B cell (primary cell): ENCODE data around the gene SOX6. TPM values are rescaled to one million over a fixed set of nuclear protein-coding genes. Genes with fewer than 3 reads are reported as not detected.

ENCODE experiments used
- ATAC-seq: fragments of 200-7000 bp; cut with Tn5 transposase; one replicate; pipeline ENCODE4 v1.10.0; 2021; ENCODE audit warnings: low read depth, mild to moderate bottlenecking, moderate number of reproducible peaks, moderate library complexity
- CTCF ChIA-PET: fragments of 350-600 bp; sonication (Branson Sonifier 250); formaldehyde crosslinking; loops from one replicate; lab custom pipeline; 2021; ENCODE audit warnings: antibody characterized with exemption, inconsistent platforms; lab: Charles Lee
- POLR2A ChIA-PET: fragments of 350-600 bp; sonication (Branson Sonifier 250); formaldehyde crosslinking; loops from one replicate; lab custom pipeline; 2021; ENCODE audit warnings: antibody characterized with exemption; lab: Charles Lee
- DNase-seq: peaks from one replicate; pipeline ENCODE4 v3.0.0; 2013
- H2AFZ ChIP-seq: 2 replicates; pipeline ENCODE4 v1.6.1; 2012; ENCODE audit warnings: mild to moderate bottlenecking, low read depth, low read length; ENCODE audit not compliant: insufficient read depth, poor library complexity, severe bottlenecking
- H3K27ac ChIP-seq, 2 donors: 1 replicate in 1 of 2; 2 replicates in 1 of 2; pipeline ENCODE4 v1.5.1; 2012 to 2013; ENCODE audit warnings: low read length in 2 of 2, mild to moderate bottlenecking in 2 of 2, moderate library complexity in 1 of 2
- H3K27me3 ChIP-seq, 4 experiments: fragments of 200-600 bp in 1 of 4; sonication (generic) in 1 of 4; replicated peaks in 1 of 4; 1 replicate in 2 of 4; 2 replicates in 2 of 4; pipeline versions ENCODE4 v1.6.1 to v1.7.0; 2013 to 2016; ENCODE audit warnings: low read length in 3 of 4, mild to moderate bottlenecking in 2 of 4, mixed read lengths in 1 of 4, moderate library complexity in 1 of 4; ENCODE audit not compliant: insufficient read depth in 4 of 4, control insufficient read depth in 3 of 4; ENCODE audit errors: control extremely low read depth in 1 of 4
- H3K36me3 ChIP-seq, 2 experiments: replicated peaks in 1 of 2; 1 replicate in 1 of 2; 2 replicates in 1 of 2; pipeline versions ENCODE4 v1.6.1 to v1.7.1; 2013; ENCODE audit warnings: low read length in 1 of 2; ENCODE audit not compliant: insufficient read depth in 2 of 2, control insufficient read depth in 1 of 2; ENCODE audit errors: control extremely low read depth in 1 of 2, extremely low read depth in 1 of 2
- H3K4me1 ChIP-seq, 2 donors: fragments of 200-600 bp in 1 of 2; sonication (generic) in 1 of 2; 1 replicate in 1 of 2; 2 replicates in 1 of 2; pipeline versions ENCODE4 v1.5.1 to v1.6.1; 2013 to 2017; ENCODE audit warnings: low read length in 2 of 2; ENCODE audit not compliant: control insufficient read depth in 2 of 2, insufficient read depth in 2 of 2
- H3K4me2 ChIP-seq: replicated peaks from 2 replicates; pipeline ENCODE3; 2012; ENCODE audit warnings: mild to moderate bottlenecking, low read depth, low read length; ENCODE audit not compliant: poor library complexity, severe bottlenecking
- H3K4me3 ChIP-seq, 5 experiments: fragments of 200-600 bp in 1 of 5; sonication (generic) in 1 of 5; 1 replicate in 3 of 5; 2 replicates in 2 of 5; pipeline versions ENCODE4 v1.5.1 to v1.7.0; 2011 to 2016; ENCODE audit warnings: low read length in 4 of 5, mild to moderate bottlenecking in 4 of 5, low read depth in 2 of 5, control low read depth in 1 of 5, moderate library complexity in 1 of 5; ENCODE audit not compliant: insufficient read depth in 1 of 5; ENCODE audit errors: control extremely low read depth in 1 of 5, extremely low read depth in 1 of 5
- H3K79me2 ChIP-seq: fragments of 200-600 bp; sonication (generic); one replicate; pipeline ENCODE4 v1.6.0; 2016; ENCODE audit warnings: low read length; ENCODE audit not compliant: control insufficient read depth, insufficient read depth
- H3K9ac ChIP-seq: fragments of 200-600 bp; sonication (generic); 2 replicates; pipeline ENCODE4 v1.6.1; 2017; ENCODE audit warnings: mild to moderate bottlenecking, low read length, moderate library complexity
- H3K9me3 ChIP-seq, 3 donors: one replicate each; pipeline versions ENCODE4 v1.6.1 to v1.7.1; 2013; ENCODE audit warnings: low read length in 2 of 3; ENCODE audit not compliant: control insufficient read depth in 2 of 3, insufficient read depth in 1 of 3; ENCODE audit errors: control extremely low read depth in 1 of 3
- H4K20me1 ChIP-seq: 2 replicates; pipeline ENCODE4 v1.6.0; 2012; ENCODE audit warnings: mild to moderate bottlenecking, low read length; ENCODE audit not compliant: insufficient read depth, control insufficient read depth, poor library complexity, severe bottlenecking
- H3K27ac Mint-ChIP-seq: one replicate; pipeline ENCODE4 v1.8.0; 2021; ENCODE audit warnings: mixed read lengths
- H3K27me3 Mint-ChIP-seq: one replicate; pipeline ENCODE4 v1.8.0; 2021; ENCODE audit warnings: mixed read lengths
- H3K4me1 Mint-ChIP-seq: one replicate; pipeline ENCODE4 v1.8.0; 2021; ENCODE audit warnings: mixed read lengths
- H3K4me3 Mint-ChIP-seq: one replicate; pipeline ENCODE4 v1.8.0; 2021; ENCODE audit warnings: mixed read lengths
- H3K9me3 Mint-ChIP-seq: one replicate; pipeline ENCODE4 v1.8.0; 2022; ENCODE audit warnings: mixed read lengths; ENCODE audit not compliant: insufficient read depth
- EZH2 ChIP-seq: IDR thresholded peaks from 2 replicates; pipeline ENCODE4 v1.6.1; 2012; ENCODE audit warnings: borderline replicate concordance, low read depth, mild to moderate bottlenecking, moderate library complexity, low read length; ENCODE audit not compliant: insufficient read depth, poor library complexity, severe bottlenecking
- WGBS: methylation state at CpG from one replicate; pipeline ENCODE4 v1.1.5; 2013; ENCODE audit warnings: missing lambda C conversion rate; ENCODE audit not compliant: insufficient coverage; 5-methylcytosine and 5-hydroxymethylcytosine counted together
- intact Hi-C: fragments of 100-400 bp; cut with micrococcal nuclease; formaldehyde crosslinking; loops from one replicate; pipeline ENCODE4 v1.10.0; 2022
- polyA plus RNA-seq: library from polyadenylated mRNA; depleted of rRNA; stranded (reverse); fragments of >200 nt; gene quantifications from 2 replicates; pipeline ENCODE4 v1.2.3, GENCODE V29; 2012
- total RNA-seq, 2 donors: library from RNA; stranded (reverse); fragments of 120-200 nt in 1 of 2; gene quantifications; 1 replicate in 1 of 2; 2 replicates in 1 of 2; pipeline versions ENCODE4 v1.2.3 to v1.2.4, GENCODE V29; 2013 to 2022
- TF ChIP-seq, protein P1 (sequence below): fragments of 200-600 bp; IDR thresholded peaks from one replicate; pipeline ENCODE4 v1.8.0; 2022; ENCODE audit warnings: antibody characterized with exemption, mild to moderate bottlenecking

Gene SOX6
- total and polyA plus RNA-seq, 2 donors (not counting 1 experiment from before 2014, with no cell fraction given), result not detected

- H3K27me3 ChIP-seq, result no peaks in the 10 kb centered on the region
- H3K9me3 Mint-ChIP-seq, result no peaks in the 10 kb centered on the region
- no peaks in the 10 kb centered on the region for H3K36me3 ChIP-seq
- no peak overlapping the region for H3K4me3 Mint-ChIP-seq
- TF ChIP-seq, protein P1, sequence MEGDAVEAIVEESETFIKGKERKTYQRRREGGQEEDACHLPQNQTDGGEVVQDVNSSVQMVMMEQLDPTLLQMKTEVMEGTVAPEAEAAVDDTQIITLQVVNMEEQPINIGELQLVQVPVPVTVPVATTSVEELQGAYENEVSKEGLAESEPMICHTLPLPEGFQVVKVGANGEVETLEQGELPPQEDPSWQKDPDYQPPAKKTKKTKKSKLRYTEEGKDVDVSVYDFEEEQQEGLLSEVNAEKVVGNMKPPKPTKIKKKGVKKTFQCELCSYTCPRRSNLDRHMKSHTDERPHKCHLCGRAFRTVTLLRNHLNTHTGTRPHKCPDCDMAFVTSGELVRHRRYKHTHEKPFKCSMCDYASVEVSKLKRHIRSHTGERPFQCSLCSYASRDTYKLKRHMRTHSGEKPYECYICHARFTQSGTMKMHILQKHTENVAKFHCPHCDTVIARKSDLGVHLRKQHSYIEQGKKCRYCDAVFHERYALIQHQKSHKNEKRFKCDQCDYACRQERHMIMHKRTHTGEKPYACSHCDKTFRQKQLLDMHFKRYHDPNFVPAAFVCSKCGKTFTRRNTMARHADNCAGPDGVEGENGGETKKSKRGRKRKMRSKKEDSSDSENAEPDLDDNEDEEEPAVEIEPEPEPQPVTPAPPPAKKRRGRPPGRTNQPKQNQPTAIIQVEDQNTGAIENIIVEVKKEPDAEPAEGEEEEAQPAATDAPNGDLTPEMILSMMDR, result no peak
- no peak for TF ChIP-seq EZH2
- H3K27ac ChIP-seq, result no peak overlapping the region
- H3K4me2 ChIP-seq, result no peak overlapping the region
- WGBS, result 76% methylated on average over 5 of the region's 6 CpGs
- no peak overlapping the region for H3K4me3 ChIP-seq
- ATAC-seq (no peak), DNase-seq (no peak)
- H2AFZ ChIP-seq, result no peak overlapping the region
- no peaks in the 10 kb centered on the region for H3K9me3 ChIP-seq
- no peak overlapping the region for H3K9ac ChIP-seq
- H3K4me1 ChIP-seq, result no peaks in the 10 kb centered on the region
- CTCF ChIA-PET, result no interaction called here
- H3K27ac Mint-ChIP-seq, result no peak overlapping the region
- intact Hi-C loops, result no loop called here
- H3K27me3 Mint-ChIP-seq, result no peaks in the 10 kb centered on the region
- no peaks in the 10 kb centered on the region for H3K4me1 Mint-ChIP-seq
- H3K79me2 ChIP-seq, result no peaks in the 10 kb centered on the region
- no peaks in the 10 kb centered on the region for H4K20me1 ChIP-seq
- POLR2A ChIA-PET, result no interaction called here
These were observed 435.3 kb downstream of the SOX6 start for GRCh38 chr11:15920856-15921629.

DNA sequence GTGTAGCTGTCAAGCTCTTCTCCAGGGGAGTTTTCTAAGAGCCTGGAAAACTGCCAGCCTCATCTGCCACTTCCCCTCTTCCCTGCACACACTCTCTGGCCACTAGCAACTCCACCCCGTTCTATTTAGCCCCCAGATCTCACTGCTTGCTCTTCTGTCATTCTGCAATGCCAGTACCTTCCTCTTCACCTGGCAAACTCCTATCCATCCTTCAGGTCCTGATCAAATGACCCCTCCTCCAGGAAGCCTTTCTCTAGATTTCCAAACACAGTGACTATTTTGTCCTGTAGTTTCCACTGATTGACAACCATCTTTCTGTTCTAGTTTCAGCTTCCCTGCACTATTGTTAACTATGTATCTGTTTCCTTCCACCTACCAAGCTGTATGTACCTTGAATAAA is 437.7 kb downstream of the SOX6 start:
- ATAC-seq (no peak), DNase-seq (no peak)
- CTCF ChIA-PET, result no interaction called here
- Histone ChIP-seq H3K27ac (no peak overlapping the region), H4K20me1 (no peaks in the 10 kb centered on the region), H3K36me3 (no peaks in the 10 kb centered on the region), H3K4me2 (no peak overlapping the region), H3K79me2 (no peaks in the 10 kb centered on the region), H3K4me3 (no peak overlapping the region), H3K9ac (no peak overlapping the region), H3K4me1 (no peaks in the 10 kb centered on the region), H3K27me3 (no peaks in the 10 kb centered on the region), H2AFZ (no peak overlapping the region), H3K9me3 (no peaks in the 10 kb centered on the region)
- POLR2A ChIA-PET, result no interaction called here
- TF ChIP-seq, protein P1, result no peak
- no peak for TF ChIP-seq EZH2
- Mint-ChIP-seq H3K4me3 (no peak overlapping the region), H3K9me3 (peaks cover 2% of the 10 kb centered on the region), H3K27ac (no peak overlapping the region), H3K4me1 (no peaks in the 10 kb centered on the region), H3K27me3 (no peaks in the 10 kb centered on the region)
- 50% methylated on average over 1 of the region's 1 CpG for WGBS
- intact Hi-C loops, result no loop called here
